NCI-H2227 (cell line): ENCODE measurements around the gene TFEB.
A peak's percentile ranks its signal among the peaks of the same experiment; 100 is the strongest.

Source experiments
- DNase-seq: peaks from one replicate; lab custom pipeline; 2025; ENCODE audit not compliant: unreplicated experiment; lab: John Stamatoyannopoulos, UW

TFEB gene

GRCh38 chr6:41655176-41655575, 80.2 kb downstream of the TFEB start:
- DNase-seq = no peak

- no peak for DNase-seq
These were observed 80.7 kb downstream of the TFEB start for GRCh38 chr6:41654698-41655151.

GRCh38 chr6:41654151-41654697, 81.2 kb downstream of the TFEB start:
- no peak for DNase-seq

- no peak for DNase-seq
These were observed 81.7 kb downstream of the TFEB start for GRCh38 chr6:41653691-41654090.

- DNase-seq = no peak
These were observed 82.3 kb downstream of the TFEB start for GRCh38 chr6:41652866-41653652.

- no peak for DNase-seq
These were observed 83.3 kb downstream of the TFEB start for GRCh38 chr6:41651962-41652657.

- DNase-seq = no peak
These were observed 84.0 kb downstream of the TFEB start for GRCh38 chr6:41651246-41651961.

GRCh38 chr6:41650120-41650519, 85.3 kb downstream of the TFEB start:
- DNase-seq = no peak

GRCh38 chr6:41649596-41649995, 85.8 kb downstream of the TFEB start:
- DNase-seq = no peak

- DNase-seq = no peak
These were observed 86.5 kb downstream of the TFEB start for GRCh38 chr6:41648921-41649320.

- no peak for DNase-seq
These were observed 87.3 kb downstream of the TFEB start for GRCh38 chr6:41648070-41648585.

GRCh38 chr6:41647061-41647511, 88.3 kb downstream of the TFEB start:
- no peak for DNase-seq

- DNase-seq = no peak
These were observed 89.2 kb downstream of the TFEB start for GRCh38 chr6:41646026-41646795.

- no peak for DNase-seq
These were observed 90.3 kb downstream of the TFEB start for GRCh38 chr6:41645007-41645618.

GRCh38 chr6:41644297-41644879, 91.0 kb downstream of the TFEB start:
- peak; percentile 31 for DNase-seq

- no peak for DNase-seq
These were observed 91.5 kb downstream of the TFEB start for GRCh38 chr6:41643899-41644269.

- DNase-seq = no peak
These were observed 92.2 kb downstream of the TFEB start for GRCh38 chr6:41642960-41643898.

- DNase-seq = no peak
These were observed 93.1 kb downstream of the TFEB start for GRCh38 chr6:41642090-41642959.
